GM12878 (cell line): Measurements from ENCODE around the gene KMT2B. TPM values are rescaled to one million over a fixed set of nuclear protein-coding genes. Genes with fewer than 3 reads are reported as not detected.

Experiments used
- ATAC-seq: fragments of 200-7000 bp; cut with Tn5 transposase; 3 replicates; pipeline ENCODE4 v1.9.1; 2020; ENCODE audit warnings: mild to moderate bottlenecking, moderate library complexity
- BruUV-seq: library from RNA; stranded (reverse); fragments of 400-500 nt; replicated peaks from 2 replicates; lab custom pipeline; 2021; lab: Mats Ljungman, UMichigan
- CTCF ChIA-PET: fragments of 300-600 bp; sonication (Branson Sonifier 250); formaldehyde crosslinking; extraction: SDS; loops from one replicate; lab custom pipeline; 2021; ENCODE audit warnings: inconsistent platforms; lab: Yijun Ruan, JAX
- POLR2A ChIA-PET: fragments of 350-600 bp; formaldehyde crosslinking; extraction: SDS; loops from one replicate; lab custom pipeline; 2021; ENCODE audit warnings: inconsistent platforms; lab: Charles Lee
- RAD21 ChIA-PET: fragments of 300-600 bp; sonication (Branson Sonifier 250); formaldehyde crosslinking; loops from one replicate; lab custom pipeline; 2023; ENCODE audit warnings: antibody characterized with exemption; ENCODE audit not compliant: unreplicated experiment; lab: Charles Lee
- SMC1A ChIA-PET: fragments of 300-600 bp; sonication (Branson Sonifier 250); formaldehyde crosslinking; loops from one replicate; lab custom pipeline; 2023; ENCODE audit not compliant: unreplicated experiment, uncharacterized antibody; lab: Charles Lee
- DNase-seq: peaks from one replicate; pipeline ENCODE4 v3.0.0-alpha.2; 2011; ENCODE audit warnings: low read depth, low spot score
- FAIRE-seq: peaks from 3 replicates; lab custom pipeline; 2011; peaks lifted over from hg19 to GRCh38; lab: Jason Lieb, UNC
- H2AFZ ChIP-seq: 2 replicates; pipeline ENCODE4 v1.6.0; 2011; ENCODE audit warnings: low read depth, low read length, control low read depth; ENCODE audit not compliant: control insufficient read depth
- H3K27ac ChIP-seq: 2 replicates; pipeline ENCODE4 v1.5.1; 2011; ENCODE audit warnings: control low read depth; ENCODE audit not compliant: control insufficient read depth, insufficient read depth
- H3K27me3 ChIP-seq, 2 experiments: replicated peaks in 1 of 2; 2 replicates each; pipeline versions ENCODE4 v1.6.0 to v1.6.1; 2011; ENCODE audit warnings: low read length in 1 of 2; ENCODE audit not compliant: control insufficient read depth in 2 of 2, insufficient read depth in 2 of 2
- H3K36me3 ChIP-seq, 2 experiments: 2 replicates each; pipeline ENCODE4 v1.5.1; 2011; ENCODE audit warnings: low read length in 1 of 2; ENCODE audit not compliant: control insufficient read depth in 2 of 2, insufficient read depth in 2 of 2
- H3K4me1 ChIP-seq: 2 replicates; pipeline ENCODE4 v1.6.1; 2011; ENCODE audit warnings: mild to moderate bottlenecking, low read length, moderate library complexity, mixed read lengths; ENCODE audit not compliant: control insufficient read depth, insufficient read depth
- H3K4me2 ChIP-seq: 2 replicates; pipeline ENCODE4 v1.6.0; 2011; ENCODE audit warnings: control low read depth; ENCODE audit not compliant: control insufficient read depth, insufficient read depth
- H3K4me3 ChIP-seq: fragments of 200-600 bp; sonication (generic); 2 replicates; pipeline ENCODE4 v1.5.1; 2016
- H3K79me2 ChIP-seq: 2 replicates; pipeline ENCODE4 v1.6.0; 2011; ENCODE audit warnings: low read length; ENCODE audit not compliant: control insufficient read depth, insufficient read depth
- H3K9ac ChIP-seq: 2 replicates; pipeline ENCODE4 v1.8.0; 2011; ENCODE audit warnings: low read length, control low read depth, mixed read lengths; ENCODE audit not compliant: control insufficient read depth, insufficient read depth
- H3K9me3 ChIP-seq: replicated peaks from 3 replicates; pipeline ENCODE4 v1.5.1; 2011; ENCODE audit warnings: mild to moderate bottlenecking, low read length; ENCODE audit not compliant: control insufficient read depth, insufficient read depth
- H4K20me1 ChIP-seq: 2 replicates; pipeline ENCODE4 v1.6.0; 2011; ENCODE audit not compliant: control insufficient read depth, insufficient read depth
- MEF2B ChIP-seq: fragments of 450-650 bp; IDR thresholded peaks from 2 replicates; pipeline ENCODE4 v1.6.1; 2018; ENCODE audit warnings: mild to moderate bottlenecking, moderate library complexity; ENCODE audit not compliant: partially characterized antibody, poor library complexity, severe bottlenecking
- MYB ChIP-seq: fragments of 150-350 bp; IDR thresholded peaks from 2 replicates; pipeline ENCODE4 v1.6.1; 2014; ENCODE audit warnings: mild to moderate bottlenecking, low read depth, low read length, borderline replicate concordance
- POLR2A ChIP-seq: IDR thresholded peaks from 2 replicates; pipeline ENCODE4 v1.6.1; 2011; ENCODE audit warnings: low read depth, mild to moderate bottlenecking, low read length
- SIX5 ChIP-seq: IDR thresholded peaks from 2 replicates; pipeline ENCODE4 v1.6.1; 2011; ENCODE audit warnings: mild to moderate bottlenecking, low read depth, low read length, moderate library complexity; ENCODE audit not compliant: severe bottlenecking
- WGBS: methylation state at CpG from one replicate; pipeline ENCODE4 v1.1.6; 2016; ENCODE audit warnings: low lambda C conversion rate; ENCODE audit not compliant: insufficient replicate concordance, insufficient coverage; ENCODE audit errors: missing lambda C conversion rate; 5-methylcytosine and 5-hydroxymethylcytosine counted together
- in situ Hi-C: fragments of 300-500 bp; cut with MboI; formaldehyde crosslinking; loops from 9 replicates; pipeline ENCODE4 v1.14.3; 2018; ENCODE audit warnings: mixed read lengths
- intact Hi-C: fragments of 100-400 bp; cut with micrococcal nuclease; formaldehyde crosslinking; loops from one replicate; pipeline ENCODE4 v1.14.2; 2022; ENCODE audit not compliant: unreplicated experiment
- polyA plus RNA-seq, 11 experiments: library from polyadenylated mRNA; depleted of rRNA in 4 of 11; unstranded in 6 of 11; stranded (reverse) in 5 of 11; fragments of >200 nt; fragmentation: Nextera tagmentation in 4 of 11; fragmentation: Illumina TruSeq in 1 of 11; extraction: Ambion mirVana in 4 of 11; extraction: Trizol in 1 of 11; gene quantifications; 1 replicate in 1 of 11; 2 replicates in 10 of 11; pipeline versions ENCODE4 v1.2.1 to v1.2.3, GENCODE V29; 2011 to 2016; ENCODE audit warnings: inconsistent platforms in 2 of 11, missing spikeins in 2 of 11, low read depth in 1 of 11
- total RNA-seq, 4 experiments: library from RNA; depleted of rRNA in 3 of 4; stranded (reverse); fragments of >200 nt in 3 of 4; fragmentation: Illumina TruSeq in 1 of 4; extraction: Trizol in 1 of 4; gene quantifications; 2 replicates each; pipeline versions ENCODE4 v1.2.1 to v1.2.3, GENCODE V29; 2013 to 2021
- TF ChIP-seq, protein P1 (sequence below): IDR thresholded peaks from 2 replicates; pipeline ENCODE4 v1.6.1; 2011; ENCODE audit warnings: mild to moderate bottlenecking, low read depth, low read length, moderate library complexity; ENCODE audit not compliant: insufficient replicate concordance
- TF ChIP-seq, protein P2 (sequence below): fragments of 150-350 bp; IDR thresholded peaks from 2 replicates; pipeline ENCODE4 v1.6.1; 2016; ENCODE audit warnings: low read depth, low read length

KMT2B gene
- total and polyA plus RNA-seq, 10 of the 15 experiments (the other 5 are each of a cell fraction or from before 2014, with no cell fraction given), result 0.71 to 35.6 (median 6.0) TPM

DNA sequence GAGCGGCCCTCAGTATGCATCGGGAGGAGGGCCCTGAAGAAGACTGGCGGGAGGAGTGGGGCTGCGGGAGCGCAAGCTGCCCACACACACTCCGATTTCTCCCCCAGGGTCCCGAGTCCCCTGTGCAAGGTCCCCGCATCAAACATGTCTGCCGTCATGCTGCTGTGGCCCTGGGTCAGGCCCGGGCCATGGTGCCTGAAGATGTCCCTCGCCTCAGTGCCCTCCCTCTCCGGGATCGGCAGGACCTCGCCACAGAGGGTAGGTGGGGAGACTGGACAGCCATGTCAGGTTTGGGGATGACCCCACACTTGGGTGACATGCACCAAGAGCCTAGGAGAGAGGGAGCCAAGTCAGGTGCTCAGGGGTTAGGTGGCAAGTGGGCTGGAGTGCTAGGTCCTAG is 4.7 kb downstream of the KMT2B start (continued):
- TF ChIP-seq SIX5, result no peak
- TF ChIP-seq, protein P1, sequence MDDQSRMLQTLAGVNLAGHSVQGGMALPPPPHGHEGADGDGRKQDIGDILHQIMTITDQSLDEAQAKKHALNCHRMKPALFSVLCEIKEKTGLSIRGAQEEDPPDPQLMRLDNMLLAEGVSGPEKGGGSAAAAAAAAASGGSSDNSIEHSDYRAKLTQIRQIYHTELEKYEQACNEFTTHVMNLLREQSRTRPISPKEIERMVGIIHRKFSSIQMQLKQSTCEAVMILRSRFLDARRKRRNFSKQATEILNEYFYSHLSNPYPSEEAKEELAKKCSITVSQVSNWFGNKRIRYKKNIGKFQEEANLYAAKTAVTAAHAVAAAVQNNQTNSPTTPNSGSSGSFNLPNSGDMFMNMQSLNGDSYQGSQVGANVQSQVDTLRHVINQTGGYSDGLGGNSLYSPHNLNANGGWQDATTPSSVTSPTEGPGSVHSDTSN, result no peak

DNA sequence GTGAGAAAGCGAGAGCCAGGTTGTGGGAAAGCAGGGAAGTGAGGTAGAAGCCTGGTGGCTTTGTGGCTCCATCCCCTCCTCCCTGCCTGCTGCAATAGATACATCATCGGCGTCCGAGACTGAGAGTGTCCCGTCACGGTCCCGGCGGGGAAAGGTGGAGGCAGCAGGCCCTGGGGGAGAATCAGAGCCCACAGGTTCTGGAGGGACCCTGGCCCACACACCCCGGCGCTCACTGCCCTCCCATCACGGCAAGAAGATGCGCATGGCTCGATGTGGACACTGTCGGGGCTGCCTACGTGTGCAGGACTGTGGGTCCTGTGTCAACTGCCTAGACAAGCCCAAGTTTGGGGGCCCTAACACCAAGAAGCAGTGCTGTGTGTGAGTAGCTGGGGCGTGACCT is 5.1 kb downstream of the KMT2B start:
- TF ChIP-seq, protein P2, sequence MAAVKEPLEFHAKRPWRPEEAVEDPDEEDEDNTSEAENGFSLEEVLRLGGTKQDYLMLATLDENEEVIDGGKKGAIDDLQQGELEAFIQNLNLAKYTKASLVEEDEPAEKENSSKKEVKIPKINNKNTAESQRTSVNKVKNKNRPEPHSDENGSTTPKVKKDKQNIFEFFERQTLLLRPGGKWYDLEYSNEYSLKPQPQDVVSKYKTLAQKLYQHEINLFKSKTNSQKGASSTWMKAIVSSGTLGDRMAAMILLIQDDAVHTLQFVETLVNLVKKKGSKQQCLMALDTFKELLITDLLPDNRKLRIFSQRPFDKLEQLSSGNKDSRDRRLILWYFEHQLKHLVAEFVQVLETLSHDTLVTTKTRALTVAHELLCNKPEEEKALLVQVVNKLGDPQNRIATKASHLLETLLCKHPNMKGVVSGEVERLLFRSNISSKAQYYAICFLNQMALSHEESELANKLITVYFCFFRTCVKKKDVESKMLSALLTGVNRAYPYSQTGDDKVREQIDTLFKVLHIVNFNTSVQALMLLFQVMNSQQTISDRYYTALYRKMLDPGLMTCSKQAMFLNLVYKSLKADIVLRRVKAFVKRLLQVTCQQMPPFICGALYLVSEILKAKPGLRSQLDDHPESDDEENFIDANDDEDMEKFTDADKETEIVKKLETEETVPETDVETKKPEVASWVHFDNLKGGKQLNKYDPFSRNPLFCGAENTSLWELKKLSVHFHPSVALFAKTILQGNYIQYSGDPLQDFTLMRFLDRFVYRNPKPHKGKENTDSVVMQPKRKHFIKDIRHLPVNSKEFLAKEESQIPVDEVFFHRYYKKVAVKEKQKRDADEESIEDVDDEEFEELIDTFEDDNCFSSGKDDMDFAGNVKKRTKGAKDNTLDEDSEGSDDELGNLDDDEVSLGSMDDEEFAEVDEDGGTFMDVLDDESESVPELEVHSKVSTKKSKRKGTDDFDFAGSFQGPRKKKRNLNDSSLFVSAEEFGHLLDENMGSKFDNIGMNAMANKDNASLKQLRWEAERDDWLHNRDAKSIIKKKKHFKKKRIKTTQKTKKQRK, result no peak
- TF ChIP-seq POLR2A, result peak; percentile 13; the same call in 1 of the 2 replicates
- no peak for TF ChIP-seq MEF2B
- no peak for TF ChIP-seq MYB
- TF ChIP-seq, all 136 proteins: peak for 1
- H3K27ac ChIP-seq, result no peak overlapping the region
- peaks cover 10% of the 10 kb centered on the region for H3K4me1 ChIP-seq
- in situ Hi-C loops (no loop called here), intact Hi-C loops (no loop called here)
- no peak for FAIRE-seq
- no peak overlapping the region for H3K4me3 ChIP-seq
- no peaks in the 10 kb centered on the region for H3K27me3 ChIP-seq
- no peaks in the 10 kb centered on the region; the same call in 1 of the 2 replicates for H4K20me1 ChIP-seq
- ChIA-PET POLR2A (no interaction called here), RAD21 (no interaction called here), CTCF (no interaction called here), SMC1A (interaction anchor here (1.0 kb wide), 1 partner anchor 28 kb away, joined by 4 read pairs; no protein-coding TSS in a partner anchor)
- 96% methylated on average over 16 of the region's 16 CpGs for WGBS
- H3K4me2 ChIP-seq, result no peak overlapping the region
- BruUV-seq, result TSS peak; percentile 9
- DNase-seq, result no peak
- no peak overlapping the region for H3K9ac ChIP-seq
- H2AFZ ChIP-seq, result no peak overlapping the region
- peaks cover 19% of the 10 kb centered on the region for H3K79me2 ChIP-seq
- peaks cover 27 to 37% of the 10 kb centered on the region in 2 experiments for H3K36me3 ChIP-seq
- H3K9me3 ChIP-seq, result no peaks in the 10 kb centered on the region
- ATAC-seq, result no peak
